Endothelial cell of umbilical vein (primary cell): ENCODE measurements around the gene CASP2. TPM values are rescaled to one million over a fixed set of nuclear protein-coding genes. Genes with fewer than 3 reads are reported as not detected.

Experiments
- BruUV-seq: library from RNA; stranded (reverse); fragments of 400-500 nt; replicated peaks from 2 replicates; lab custom pipeline; 2021; lab: Mats Ljungman, UMichigan
- CTCF ChIA-PET: fragments of 300-600, 350-600 bp; sonication (Branson Sonifier 250); formaldehyde crosslinking; loops from one replicate; lab custom pipeline; 2021; ENCODE audit warnings: antibody characterized with exemption, inconsistent platforms; lab: Charles Lee
- POLR2A ChIA-PET: fragments of 300-600, 350-600 bp; sonication (Branson Sonifier 250); formaldehyde crosslinking; loops from one replicate; lab custom pipeline; 2021; ENCODE audit warnings: antibody characterized with exemption, inconsistent platforms; lab: Charles Lee
- DNase-seq: peaks from one replicate; pipeline ENCODE4 v3.0.0-alpha.2; 2011; ENCODE audit warnings: low read depth, low spot score
- FAIRE-seq: peaks from 2 replicates; lab custom pipeline; 2011; peaks lifted over from hg19 to GRCh38; lab: Jason Lieb, UNC
- H2AFZ ChIP-seq: 2 replicates; pipeline ENCODE4 v1.6.0; 2012; ENCODE audit warnings: low read depth, low read length, control low read depth, inconsistent platforms
- H3K27ac ChIP-seq: 2 replicates; pipeline ENCODE4 v1.5.1; 2011; ENCODE audit warnings: low read depth, mild to moderate bottlenecking, control low read depth, low read length, moderate library complexity; ENCODE audit not compliant: insufficient read depth
- H3K27me3 ChIP-seq, 2 experiments: 2 replicates each; pipeline versions ENCODE4 v1.6.0 to v1.6.1; 2011; ENCODE audit warnings: low read length in 2 of 2, mixed read lengths in 1 of 2; ENCODE audit not compliant: control insufficient read depth in 2 of 2, insufficient read depth in 2 of 2
- H3K36me3 ChIP-seq, 2 experiments: 2 replicates in 1 of 2; 3 replicates in 1 of 2; pipeline ENCODE4 v1.5.1; 2011; ENCODE audit warnings: low read length in 2 of 2, mild to moderate bottlenecking in 1 of 2, moderate library complexity in 1 of 2; ENCODE audit not compliant: control insufficient read depth in 2 of 2, insufficient read depth in 2 of 2; ENCODE audit errors: extremely low read depth in 1 of 2
- H3K4me1 ChIP-seq: 3 replicates; pipeline ENCODE4 v1.5.1; 2011; ENCODE audit warnings: mild to moderate bottlenecking, low read length; ENCODE audit not compliant: control insufficient read depth, insufficient read depth; ENCODE audit errors: extremely low read depth
- H3K4me2 ChIP-seq: 2 replicates; pipeline ENCODE4 v1.6.1; 2011; ENCODE audit warnings: low read length, control low read depth, mixed read lengths; ENCODE audit not compliant: insufficient read depth
- H3K4me3 ChIP-seq, 3 experiments: fragments of 200-600 bp in 1 of 3; sonication (generic), shearing (Covaris generic) in 1 of 3; replicated peaks in 1 of 3; 2 replicates each; pipeline ENCODE4 v1.5.1; 2011 to 2016; ENCODE audit warnings: control low read depth in 3 of 3, low read length in 3 of 3, mild to moderate bottlenecking in 2 of 3, inconsistent platforms in 1 of 3, low read depth in 1 of 3, moderate library complexity in 1 of 3; ENCODE audit not compliant: insufficient read depth in 1 of 3
- H3K79me2 ChIP-seq: 2 replicates; pipeline ENCODE4 v1.6.0; 2012; ENCODE audit warnings: low read length, inconsistent platforms; ENCODE audit not compliant: control insufficient read depth, insufficient read depth
- H3K9ac ChIP-seq: replicated peaks from 2 replicates; pipeline ENCODE3; 2011; ENCODE audit warnings: low read length, control low read depth; ENCODE audit not compliant: insufficient read depth; ENCODE audit errors: extremely low read depth
- H3K9me1 ChIP-seq: replicated peaks from 3 replicates; pipeline ENCODE4 v1.6.0; 2011; ENCODE audit warnings: mild to moderate bottlenecking, low read length; ENCODE audit not compliant: control insufficient read depth, insufficient read depth; ENCODE audit errors: extremely low read depth
- H3K9me3 ChIP-seq: replicated peaks from 2 replicates; pipeline ENCODE4 v1.5.1; 2012; ENCODE audit warnings: low read length, inconsistent platforms; ENCODE audit not compliant: control insufficient read depth, insufficient read depth
- H4K20me1 ChIP-seq: replicated peaks from 2 replicates; pipeline ENCODE3; 2011; ENCODE audit warnings: mild to moderate bottlenecking, low read length; ENCODE audit not compliant: control insufficient read depth, insufficient read depth; ENCODE audit errors: extremely low read depth
- CTCF ChIP-seq, 2 donors: IDR thresholded peaks; 1 replicate in 1 of 2; 2 replicates in 1 of 2; pipeline ENCODE4 v1.5.1; 2011; ENCODE audit warnings: low read length in 2 of 2, mild to moderate bottlenecking in 2 of 2, moderate library complexity in 2 of 2, control low read depth in 1 of 2, inconsistent platforms in 1 of 2, low read depth in 1 of 2; ENCODE audit not compliant: insufficient read depth in 1 of 2; ENCODE audit errors: extremely low read depth in 1 of 2
- EZH2 ChIP-seq: IDR thresholded peaks from 2 replicates; pipeline ENCODE4 v1.6.1; 2012; ENCODE audit warnings: borderline replicate concordance, low read depth, mild to moderate bottlenecking, moderate library complexity, low read length, inconsistent platforms; ENCODE audit not compliant: severe bottlenecking
- FOS ChIP-seq: IDR thresholded peaks from 2 replicates; pipeline ENCODE4 v1.6.1; 2011; ENCODE audit warnings: mild to moderate bottlenecking, low read length, moderate library complexity, borderline replicate concordance; ENCODE audit not compliant: insufficient read depth
- GATA2 ChIP-seq: IDR thresholded peaks from 2 replicates; pipeline ENCODE4 v1.7.0; 2011; ENCODE audit warnings: low read depth, mild to moderate bottlenecking, moderate library complexity, mixed read lengths, low read length; ENCODE audit not compliant: insufficient read length, insufficient read depth
- JUN ChIP-seq: IDR thresholded peaks from 2 replicates; pipeline ENCODE4 v1.6.1; 2011; ENCODE audit warnings: borderline replicate concordance, low read depth; ENCODE audit not compliant: insufficient read length, insufficient read depth
- MYC ChIP-seq: IDR thresholded peaks from one replicate; pipeline ENCODE4 v1.6.1; 2011; ENCODE audit warnings: mild to moderate bottlenecking, low read depth, low read length
- POLR2A ChIP-seq: IDR thresholded peaks from 2 replicates; pipeline ENCODE4 v1.6.1; 2012; ENCODE audit warnings: low read depth, mild to moderate bottlenecking, control low read depth, low read length
- POLR2AphosphoS5 ChIP-seq: IDR thresholded peaks from 2 replicates; pipeline ENCODE4 v1.6.1; 2012; ENCODE audit warnings: low read depth, mild to moderate bottlenecking, control low read depth, low read length, moderate library complexity; ENCODE audit not compliant: insufficient read depth
- dilution Hi-C: fragments of 300-500 bp; cut with MboI; formaldehyde crosslinking; loops from one replicate; pipeline ENCODE4 v1.15.0; 2019; ENCODE audit warnings: low sequenced_read_pairs; ENCODE audit not compliant: extremely low pct_ligation_motif_present
- intact Hi-C: fragments of 100-400 bp; cut with micrococcal nuclease; formaldehyde crosslinking; loops from one replicate; pipeline ENCODE4 v1.10.0; 2022
- polyA plus RNA-seq, 4 experiments: library from polyadenylated mRNA; depleted of rRNA in 3 of 4; stranded (reverse) in 3 of 4; unstranded in 1 of 4; fragments of >200 nt; gene quantifications; 2 replicates each; pipeline versions ENCODE4 v1.2.1 to v1.2.3, GENCODE V29; 2011 to 2012; ENCODE audit warnings: missing spikeins in 1 of 4
- total RNA-seq: library from RNA; stranded (reverse); gene quantifications from 2 replicates; pipeline ENCODE4 v1.2.3, GENCODE V29; 2021
- TF ChIP-seq, protein P1 (sequence below): IDR thresholded peaks from 2 replicates; pipeline ENCODE4 v1.6.1; 2011; ENCODE audit not compliant: insufficient read depth, insufficient read length

The CASP2 gene
- total and polyA plus RNA-seq, 2 donors (not counting 3 experiments of a cell fraction or from before 2014, with no cell fraction given), result 36.3 to 57.9 TPM

DNA sequence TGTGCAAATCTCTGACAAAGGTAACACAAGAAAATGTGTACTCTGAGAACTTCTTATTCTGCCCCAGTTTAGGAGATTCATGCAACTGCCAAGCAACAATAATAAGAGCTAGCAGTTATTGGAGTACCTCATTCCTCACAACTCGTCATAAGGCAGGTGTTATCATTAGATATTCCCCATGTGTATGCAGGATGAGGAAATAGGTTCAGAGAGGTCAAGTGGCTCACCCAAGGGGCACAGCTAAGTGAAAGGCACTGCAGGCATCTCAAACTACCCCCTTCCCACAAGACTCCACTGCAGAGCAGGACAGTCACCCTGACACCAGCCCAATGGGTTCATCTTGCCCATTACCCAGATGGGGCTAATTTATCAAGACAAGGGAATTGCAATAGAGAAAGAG, 26.2 kb upstream of the CASP2 start:
- FAIRE-seq (no peak), DNase-seq (no peak)
- CTCF ChIA-PET, result interaction anchor here (1.9 to 2.0 kb wide), 2 partner anchors 21 to 47 kb away, joined by 8 to 9 read pairs; no protein-coding TSS in a partner anchor
- TF ChIP-seq GATA2 (no peak), CTCF (IDR thresholded peaks at IDR 0.05; ENCODE audit: extremely low read depth in 1 of 2, insufficient read depth in 1 of 2, low read depth in 1 of 2, low read length in 2 of 2) (no peak), POLR2AphosphoS5 (no peak), JUN (no peak), EZH2 (no peak), MYC (no peak), FOS (no peak), POLR2A (no peak)
- TF ChIP-seq, protein P1, sequence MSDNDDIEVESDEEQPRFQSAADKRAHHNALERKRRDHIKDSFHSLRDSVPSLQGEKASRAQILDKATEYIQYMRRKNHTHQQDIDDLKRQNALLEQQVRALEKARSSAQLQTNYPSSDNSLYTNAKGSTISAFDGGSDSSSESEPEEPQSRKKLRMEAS, result no peak
- Histone ChIP-seq H4K20me1 (no peaks in the 10 kb centered on the region), H3K9me1 (no peaks in the 10 kb centered on the region), H3K27ac (no peak overlapping the region), H3K9me3 (no peaks in the 10 kb centered on the region), H3K4me3 (no peak overlapping the region), H3K27me3 (no peaks in the 10 kb centered on the region), H3K79me2 (peaks cover 5% of the 10 kb centered on the region), H2AFZ (no peak overlapping the region), H3K4me2 (no peak overlapping the region), H3K9ac (no peak overlapping the region), H3K4me1 (peaks cover 8% of the 10 kb centered on the region), H3K36me3 (peaks cover 2 to 5% of the 10 kb centered on the region in 2 experiments)
- no TSS peak for BruUV-seq
- intact Hi-C loops (loop anchor here (2.0 kb wide), 1 partner anchor 35 kb away; no protein-coding TSS in a partner anchor), dilution Hi-C loops (no loop called here)
- POLR2A ChIA-PET, result no interaction called here
